Fibroblast of skin of left biceps (primary cell): ENCODE results near the gene REN.

ENCODE experiments used
- DNase-seq, 2 experiments: peaks; one replicate each; pipeline ENCODE4 v3.0.0-alpha.2; 2013; ENCODE audit warnings: low read depth in 2 of 2

REN gene

DNA sequence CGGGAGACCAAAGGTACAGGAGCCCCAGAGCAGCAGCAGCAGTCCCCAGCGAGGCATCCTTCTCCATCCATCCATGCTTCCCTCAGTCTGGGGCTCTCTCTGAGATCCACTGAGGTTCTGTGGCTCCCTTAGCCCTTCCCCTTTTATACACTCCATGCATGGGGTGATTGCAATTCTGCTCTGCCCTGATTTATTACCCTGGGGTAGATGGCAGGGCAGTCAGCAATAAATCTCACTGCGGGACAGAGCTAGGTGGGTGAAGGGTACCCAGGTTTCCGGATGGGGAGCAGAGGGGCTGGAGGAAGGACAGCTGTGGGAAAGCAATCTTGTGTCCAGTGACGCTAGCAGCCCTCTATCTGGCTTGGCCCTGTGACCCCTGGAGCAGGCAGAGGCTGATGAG lies at the start of gene REN:
Gene REN (minus strand): TSS at position 119 of the 400 bp plus-strand sequence. CDS start 44 bp downstream, at position 75.
- DNase-seq: no peak

DNA sequence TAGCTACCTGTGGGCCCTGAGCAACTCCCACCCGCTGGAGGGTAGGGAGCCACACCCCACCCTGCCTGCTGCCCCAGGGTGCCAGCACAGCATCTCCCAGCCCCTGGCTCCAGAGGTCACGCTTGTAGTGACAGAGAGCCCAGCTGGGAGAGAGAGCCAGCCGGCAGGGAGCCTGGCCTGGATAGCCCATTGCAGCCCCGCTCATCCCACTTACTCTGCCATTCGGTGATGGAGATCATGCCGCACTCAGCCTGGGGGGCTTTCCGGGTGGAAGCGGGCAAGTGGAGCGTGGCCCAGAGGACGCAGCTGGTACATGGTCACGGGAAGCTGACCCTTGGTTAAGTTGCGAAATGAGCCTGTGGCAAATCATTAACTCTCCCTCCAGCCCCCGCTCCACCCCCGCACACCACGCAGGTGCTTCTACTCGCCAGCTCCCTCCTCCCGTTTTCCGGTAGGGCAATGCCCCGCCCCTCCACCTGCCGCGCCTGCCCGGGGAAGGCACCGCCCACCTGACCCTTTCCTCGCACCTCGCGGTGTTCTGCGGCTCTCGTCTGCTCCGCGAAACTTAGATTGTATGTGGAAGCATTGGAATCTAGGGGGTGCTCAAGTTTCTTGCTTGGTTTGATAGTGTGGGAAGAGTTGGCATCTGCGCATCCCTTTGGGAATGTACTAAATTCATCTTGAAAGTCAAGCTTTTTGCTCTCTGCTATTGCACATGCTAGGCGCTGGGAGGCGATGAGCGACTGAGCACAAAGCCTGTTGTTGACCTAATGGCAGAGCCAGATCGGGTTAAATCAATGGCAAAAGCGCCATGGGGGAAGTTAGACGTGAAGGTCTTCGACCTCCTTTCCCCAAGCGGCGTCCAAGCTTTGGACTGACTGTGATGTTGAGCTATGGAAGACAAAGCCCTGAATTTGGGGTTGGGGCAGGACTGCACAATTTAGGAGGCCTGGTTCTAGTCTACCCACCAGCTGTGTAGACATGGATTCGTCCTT lies 47.8 kb upstream of the REN start, which contains the start of gene GOLT1A:
Gene GOLT1A (minus strand): TSS at position 321 of the 995 bp plus-strand sequence. CDS start 82 bp downstream, at position 239.
- peak; percentile 54 to 59 for DNase-seq

GRCh38 chr1:204212715-204213114 lies 46.6 kb upstream of the REN start:
- DNase-seq: no peak

DNA sequence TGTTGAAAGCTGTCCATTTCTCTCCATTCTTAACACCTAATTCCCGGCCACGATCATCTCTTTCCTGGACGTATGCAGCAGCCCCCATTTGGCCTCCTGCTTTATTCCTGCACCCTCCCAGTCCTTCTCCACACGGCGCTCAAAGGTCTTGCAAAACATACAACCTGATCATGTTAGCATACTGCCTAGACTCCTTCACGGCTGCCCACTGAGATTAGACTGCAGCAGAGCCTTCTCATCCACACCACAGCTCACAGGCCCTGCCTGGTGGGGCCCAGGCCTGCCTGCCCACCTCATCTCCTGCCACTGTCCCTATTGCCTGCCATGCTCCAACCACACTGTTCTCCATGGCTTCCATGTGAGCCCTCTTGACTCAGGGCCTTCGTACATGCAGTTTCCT lies 44.9 kb upstream of the REN start:
- DNase-seq: no peak

GRCh38 chr1:204207136-204207616 lies 41.0 kb upstream of the REN start:
- DNase-seq: no peak

GRCh38 chr1:204206121-204206520 lies 40.0 kb upstream of the REN start:
- DNase-seq: no peak

- no peak for DNase-seq
Measured at GRCh38 chr1:204205486-204205885, 39.3 kb upstream of the REN start.

DNA sequence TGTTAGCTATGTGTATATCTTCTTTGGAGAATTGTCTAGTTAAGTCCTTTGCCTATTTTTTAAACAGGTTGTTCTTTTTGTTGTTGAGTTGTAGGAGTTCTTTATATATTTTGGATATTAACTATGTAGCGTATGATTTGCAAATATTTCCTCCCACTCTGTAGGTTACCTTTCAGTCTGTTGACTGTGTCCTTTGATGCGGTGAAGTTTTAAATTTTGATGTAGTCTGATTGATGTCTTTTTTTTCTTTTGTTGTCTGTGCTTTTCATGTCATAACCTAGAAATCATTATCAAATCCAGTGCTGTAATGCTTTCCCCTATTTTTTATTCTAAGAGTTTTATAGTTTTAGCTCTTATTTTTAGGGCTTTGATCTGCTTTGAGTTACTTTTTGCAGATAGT lies 38.8 kb upstream of the REN start:
- no peak for DNase-seq

- DNase-seq: no peak
Measured at GRCh38 chr1:204203206-204203767, 37.1 kb upstream of the REN start.

DNA sequence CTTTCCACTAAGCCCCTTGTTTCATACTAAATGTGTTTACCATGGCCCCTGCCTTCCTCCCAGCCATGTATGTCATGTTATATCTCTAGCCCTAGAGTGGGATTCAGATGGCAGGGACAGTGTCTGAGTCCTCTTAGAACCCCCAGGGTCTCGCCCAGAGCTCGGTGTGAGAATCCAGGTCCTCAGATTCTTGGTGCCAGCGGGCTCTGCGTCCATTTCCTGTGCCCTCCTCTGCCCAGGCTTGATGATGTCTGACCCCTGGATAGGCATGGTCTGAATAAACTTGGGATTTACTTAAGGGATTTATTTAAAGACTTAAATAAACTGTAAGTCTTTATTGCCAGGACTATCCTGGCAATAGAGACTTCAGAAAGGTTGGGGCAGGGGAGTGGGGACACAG lies 36.3 kb upstream of the REN start:
- no peak for DNase-seq

- no peak for DNase-seq
Measured at GRCh38 chr1:204201348-204202040, 35.4 kb upstream of the REN start.

- no peak for DNase-seq
Measured at GRCh38 chr1:204199579-204199978, 33.4 kb upstream of the REN start.

DNA sequence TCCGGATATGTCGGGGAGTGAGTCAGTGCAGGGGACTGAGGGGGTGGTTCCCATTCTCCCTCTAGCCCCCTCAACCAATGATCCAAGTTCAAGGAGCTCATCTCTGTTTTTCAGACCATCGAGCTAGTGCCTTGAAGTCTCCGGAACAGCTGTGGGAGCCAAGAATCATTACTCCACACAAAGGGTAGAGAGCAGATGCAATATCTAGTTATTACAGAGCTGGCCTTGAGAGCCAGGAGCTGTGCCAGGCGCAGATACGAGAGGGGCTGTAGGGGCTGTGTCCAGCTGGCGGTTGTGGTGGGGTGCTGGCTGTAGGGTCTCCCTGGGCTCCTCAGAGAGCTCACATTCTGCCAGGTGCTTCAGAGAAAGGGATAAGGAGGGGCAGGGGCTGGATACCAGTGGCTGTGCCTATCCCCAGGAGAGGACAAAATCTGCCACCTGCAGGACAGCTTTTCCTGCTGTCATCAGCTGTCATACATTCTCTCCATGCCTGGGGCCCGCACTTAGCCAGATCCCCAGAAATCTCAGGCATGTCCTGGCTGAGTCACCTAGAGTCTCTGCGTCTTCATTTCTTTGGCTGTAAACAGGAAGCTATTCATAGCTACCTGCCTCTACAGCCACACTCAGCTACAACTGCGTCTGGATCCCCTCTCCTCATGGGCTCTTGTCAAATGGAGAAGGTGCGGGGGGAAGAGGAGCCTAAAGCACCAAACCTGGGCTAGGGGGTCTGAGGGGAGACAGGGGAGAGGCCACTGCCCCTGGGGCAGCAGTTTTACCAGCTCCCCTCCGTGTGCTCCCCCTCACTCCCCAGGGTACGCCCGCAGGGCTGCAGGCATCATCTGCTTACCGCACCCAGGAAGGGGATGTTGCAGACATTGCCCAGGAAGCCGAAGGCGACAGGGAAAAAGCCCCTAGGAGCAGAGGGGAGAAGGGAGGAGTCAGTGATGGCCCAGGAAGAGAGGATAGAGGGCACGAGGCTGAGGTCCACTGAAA lies 32.5 kb upstream of the REN start:
- DNase-seq: no peak

- DNase-seq: no peak
Measured at GRCh38 chr1:204197068-204197467, 30.9 kb upstream of the REN start.

GRCh38 chr1:204196068-204196795 lies 30.1 kb upstream of the REN start, which contains the start of gene KISS1:
Gene KISS1, minus strand, starts transcription at chr1:204196491. Its CDS starts 3,615 bp downstream, at chr1:204192876.
- no peak for DNase-seq

- DNase-seq: no peak
Measured at GRCh38 chr1:204194771-204195170, 28.6 kb upstream of the REN start.

GRCh38 chr1:204194080-204194479 lies 27.9 kb upstream of the REN start:
- DNase-seq: no peak

GRCh38 chr1:204192589-204193352 lies 26.6 kb upstream of the REN start:
- no peak for DNase-seq

DNA sequence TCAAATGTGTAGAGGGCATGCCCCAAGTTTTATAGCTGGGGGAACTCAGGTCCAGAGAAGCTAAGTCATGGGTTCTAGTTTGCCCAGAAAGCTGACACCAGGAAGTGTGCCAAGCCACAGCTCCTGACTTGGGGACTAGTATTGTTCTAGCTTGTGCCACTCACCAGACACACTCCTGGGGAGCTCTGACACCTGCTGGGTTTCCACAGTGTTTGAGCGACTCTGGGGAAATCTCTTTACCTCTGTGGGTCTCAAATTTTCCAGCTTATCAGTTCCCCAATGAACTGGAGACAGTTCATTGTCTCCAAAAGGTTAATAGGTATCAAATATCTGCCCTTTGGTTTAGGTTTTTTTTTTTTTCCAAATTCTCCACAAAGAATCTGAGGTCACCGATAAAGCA lies 25.9 kb upstream of the REN start:
- no peak for DNase-seq
